ENCODE data around the gene CUL3.

CUL3 gene

GRCh38 chr2:224428787-224429440, 156.2 kb downstream of the CUL3 start:
- Histone ChIP-seq H3K4me1 (ENCODE audit: low read depth, poor library complexity, severe bottlenecking) (no peaks in the 10 kb centered on the region), H3K9ac (no peak overlapping the region), H3K4me2 (no peak overlapping the region), H3K27ac (no peak overlapping the region), H4K20me1 (ENCODE audit: insufficient read depth) (no peaks in the 10 kb centered on the region), H3K27me3 (ENCODE audit: insufficient read depth, low read depth) (no peaks in the 10 kb centered on the region), H3K79me2 (ENCODE audit: insufficient read depth, low read depth) (no peaks in the 10 kb centered on the region), H2AFZ (ENCODE audit: low read depth) (no peak overlapping the region), H3K36me3 (ENCODE audit: insufficient read depth) (no peaks in the 10 kb centered on the region), H3K4me3 (IDR thresholded peaks at IDR 0.05; ENCODE audit: insufficient read depth, low read depth, low read length) (no peak overlapping the region)
- TF ChIP-seq, protein P1, sequence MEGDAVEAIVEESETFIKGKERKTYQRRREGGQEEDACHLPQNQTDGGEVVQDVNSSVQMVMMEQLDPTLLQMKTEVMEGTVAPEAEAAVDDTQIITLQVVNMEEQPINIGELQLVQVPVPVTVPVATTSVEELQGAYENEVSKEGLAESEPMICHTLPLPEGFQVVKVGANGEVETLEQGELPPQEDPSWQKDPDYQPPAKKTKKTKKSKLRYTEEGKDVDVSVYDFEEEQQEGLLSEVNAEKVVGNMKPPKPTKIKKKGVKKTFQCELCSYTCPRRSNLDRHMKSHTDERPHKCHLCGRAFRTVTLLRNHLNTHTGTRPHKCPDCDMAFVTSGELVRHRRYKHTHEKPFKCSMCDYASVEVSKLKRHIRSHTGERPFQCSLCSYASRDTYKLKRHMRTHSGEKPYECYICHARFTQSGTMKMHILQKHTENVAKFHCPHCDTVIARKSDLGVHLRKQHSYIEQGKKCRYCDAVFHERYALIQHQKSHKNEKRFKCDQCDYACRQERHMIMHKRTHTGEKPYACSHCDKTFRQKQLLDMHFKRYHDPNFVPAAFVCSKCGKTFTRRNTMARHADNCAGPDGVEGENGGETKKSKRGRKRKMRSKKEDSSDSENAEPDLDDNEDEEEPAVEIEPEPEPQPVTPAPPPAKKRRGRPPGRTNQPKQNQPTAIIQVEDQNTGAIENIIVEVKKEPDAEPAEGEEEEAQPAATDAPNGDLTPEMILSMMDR (conservative IDR thresholded peaks at IDR 0.05; ENCODE audit: low read depth, low read length), result no peak

DNA sequence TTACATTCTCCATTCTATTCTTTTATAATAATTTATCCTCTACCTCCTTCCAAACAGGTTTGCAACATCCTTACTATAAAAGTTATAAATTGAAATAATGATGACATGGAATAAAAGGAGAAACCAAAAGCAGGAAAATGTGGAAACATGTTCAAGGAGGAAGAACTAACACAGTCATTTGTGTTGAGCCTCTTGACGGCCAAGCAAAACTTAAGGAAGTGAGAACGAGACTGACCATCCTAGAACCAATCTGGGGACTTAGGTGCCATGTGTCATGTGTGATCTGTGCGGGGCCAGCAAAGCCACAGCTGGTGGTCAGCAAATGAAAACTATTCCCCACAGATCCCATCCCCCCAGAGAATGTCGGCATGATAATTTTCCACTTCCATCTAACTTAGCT, 157.7 kb downstream of the CUL3 start:
- no peak overlapping the region for H3K4me3 ChIP-seq (IDR thresholded peaks at IDR 0.05; ENCODE audit: insufficient read depth, low read depth, low read length)
- H3K9ac ChIP-seq, result no peak overlapping the region
- TF ChIP-seq, protein P1 (conservative IDR thresholded peaks at IDR 0.05; ENCODE audit: low read depth, low read length), result no peak
- H3K36me3 ChIP-seq (ENCODE audit: insufficient read depth), result no peaks in the 10 kb centered on the region
- no peaks in the 10 kb centered on the region for H4K20me1 ChIP-seq (ENCODE audit: insufficient read depth)
- H3K79me2 ChIP-seq (ENCODE audit: insufficient read depth, low read depth), result no peaks in the 10 kb centered on the region
- H3K27me3 ChIP-seq (ENCODE audit: insufficient read depth, low read depth), result no peaks in the 10 kb centered on the region
- no peaks in the 10 kb centered on the region for H3K4me1 ChIP-seq (ENCODE audit: low read depth, poor library complexity, severe bottlenecking)
- H3K27ac ChIP-seq, result no peak overlapping the region
- no peak overlapping the region for H3K4me2 ChIP-seq
- H2AFZ ChIP-seq (ENCODE audit: low read depth), result no peak overlapping the region

DNA sequence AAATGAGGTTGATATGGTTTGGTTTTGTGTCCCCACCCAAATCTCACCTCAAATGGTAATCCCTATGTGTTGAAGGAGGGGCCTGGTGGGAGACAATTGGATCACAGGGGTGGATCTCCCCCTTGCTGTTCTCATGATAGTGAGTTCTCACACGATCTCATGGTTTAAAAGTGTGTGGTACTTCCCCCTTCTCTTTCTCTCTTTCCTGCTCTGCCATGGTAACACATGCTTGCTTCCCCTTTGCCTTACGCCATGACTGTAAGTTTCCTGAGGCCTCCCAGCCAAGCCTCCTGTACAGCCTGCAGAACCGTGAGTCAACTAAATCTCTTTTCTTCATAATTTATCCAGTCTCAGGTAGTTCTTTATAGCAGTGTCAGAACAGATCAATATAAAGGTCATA, 158.5 kb downstream of the CUL3 start:
- no peaks in the 10 kb centered on the region for H3K4me1 ChIP-seq (ENCODE audit: low read depth, poor library complexity, severe bottlenecking)
- TF ChIP-seq, protein P1 (conservative IDR thresholded peaks at IDR 0.05; ENCODE audit: low read depth, low read length), result no peak
- H3K9ac ChIP-seq, result no peak overlapping the region
- H2AFZ ChIP-seq (ENCODE audit: low read depth), result no peak overlapping the region
- H4K20me1 ChIP-seq (ENCODE audit: insufficient read depth), result no peaks in the 10 kb centered on the region
- no peak overlapping the region for H3K4me3 ChIP-seq (IDR thresholded peaks at IDR 0.05; ENCODE audit: insufficient read depth, low read depth, low read length)
- no peak overlapping the region for H3K4me2 ChIP-seq
- no peaks in the 10 kb centered on the region for H3K27me3 ChIP-seq (ENCODE audit: insufficient read depth, low read depth)
- H3K27ac ChIP-seq, result no peak overlapping the region
- no peaks in the 10 kb centered on the region for H3K79me2 ChIP-seq (ENCODE audit: insufficient read depth, low read depth)
- no peaks in the 10 kb centered on the region for H3K36me3 ChIP-seq (ENCODE audit: insufficient read depth)

DNA sequence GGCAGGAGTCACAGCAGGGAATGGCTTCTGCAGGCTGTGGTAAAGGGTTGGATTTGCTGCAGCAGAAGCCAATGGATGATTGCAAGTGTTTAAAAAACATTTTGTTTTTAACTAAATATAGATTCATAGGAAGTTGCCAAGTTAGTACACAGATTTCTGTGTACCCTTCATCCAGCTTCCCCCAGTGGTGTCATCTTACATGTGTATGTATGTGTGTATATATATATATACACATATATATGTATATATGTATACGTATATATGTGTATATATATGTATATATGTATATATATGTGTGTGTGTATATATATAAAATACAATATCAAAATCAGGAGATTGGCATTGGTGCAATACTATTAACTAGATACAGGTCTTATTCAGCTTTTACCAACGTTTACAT, 164.1 kb downstream of the CUL3 start:
- Histone ChIP-seq H3K9ac (no peak overlapping the region), H3K79me2 (ENCODE audit: insufficient read depth, low read depth) (no peaks in the 10 kb centered on the region)
- TF ChIP-seq, protein P1 (conservative IDR thresholded peaks at IDR 0.05; ENCODE audit: low read depth, low read length), result no peak

More for the DNA sequence above, 164.1 kb downstream of the CUL3 start:
- Histone ChIP-seq H2AFZ (ENCODE audit: low read depth) (no peak overlapping the region), H3K4me1 (ENCODE audit: low read depth, poor library complexity, severe bottlenecking) (no peaks in the 10 kb centered on the region), H3K36me3 (ENCODE audit: insufficient read depth) (no peaks in the 10 kb centered on the region), H4K20me1 (ENCODE audit: insufficient read depth) (no peaks in the 10 kb centered on the region), H3K4me2 (no peak overlapping the region), H3K27ac (no peak overlapping the region), H3K27me3 (ENCODE audit: insufficient read depth, low read depth) (no peaks in the 10 kb centered on the region), H3K4me3 (IDR thresholded peaks at IDR 0.05; ENCODE audit: insufficient read depth, low read depth, low read length) (no peak overlapping the region)
